Measurements from ENCODE around the gene TRPM5. TPM values are rescaled to one million over a fixed set of nuclear protein-coding genes. Genes with fewer than 3 reads are reported as not detected.

The TRPM5 gene
- total and polyA plus RNA-seq, 2 of the 8 experiments (the other 6 are each of a cell fraction or from before 2014, with no cell fraction given): 0.02 TPM; not detected in 1

- TF ChIP-seq ATF2 (IDR thresholded peaks at IDR 0.05; ENCODE audit: low read length): no peak
- no peak for TF ChIP-seq JUN (IDR thresholded peaks at IDR 0.05; ENCODE audit: low read depth, low read length)
- TF ChIP-seq RFX5 (IDR thresholded peaks at IDR 0.05; ENCODE audit: borderline replicate concordance, low read depth, low read length): no peak
- no peak for TF ChIP-seq SUZ12 (IDR thresholded peaks at IDR 0.05; ENCODE audit: low read length)
- no peak for TF ChIP-seq RAD21 (IDR thresholded peaks at IDR 0.05 in 1 of 2, conservative IDR thresholded peaks at IDR 0.05 in 1 of 2; ENCODE audit: low read depth in 2 of 2, low read length in 2 of 2)
- no peak for TF ChIP-seq MAFK (IDR thresholded peaks at IDR 0.05; ENCODE audit: low read depth, low read length)
- no peak for TF ChIP-seq SP2 (IDR thresholded peaks at IDR 0.05; ENCODE audit: low read length)
- no peak for TF ChIP-seq TAF7 (optimal IDR thresholded peaks at IDR 0.05; ENCODE audit: borderline replicate concordance, low read depth, low read length)
Measured at GRCh38 chr11:2427721-2428321, 16.5 kb downstream of the TRPM5 start (continued).

Data from H1 (cell line).